ENCODE results near the gene GRHPR.

DNA sequence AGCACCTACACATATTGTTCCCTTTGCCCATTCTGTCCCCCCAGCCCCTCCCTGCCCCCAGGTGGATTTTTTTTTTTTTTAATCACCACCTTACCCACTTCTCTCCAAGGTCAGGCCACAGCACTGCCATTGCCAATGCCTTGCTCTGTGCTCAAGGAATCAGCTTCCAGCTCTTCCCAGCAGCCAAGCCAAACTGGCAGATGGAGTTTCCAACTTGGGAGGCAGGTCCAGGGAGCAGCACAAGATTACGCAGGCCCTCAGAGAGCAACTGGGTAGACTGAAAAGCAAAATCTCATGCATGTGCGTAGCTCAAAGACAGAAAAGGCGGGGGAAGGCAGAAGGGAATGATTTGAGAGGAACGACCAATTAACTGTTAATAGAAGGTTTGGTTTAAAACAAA, 15.1 kb downstream of the GRHPR start:
- no peak for TF ChIP-seq POLR2A (IDR thresholded peaks at IDR 0.05)
- TF ChIP-seq, protein P1, sequence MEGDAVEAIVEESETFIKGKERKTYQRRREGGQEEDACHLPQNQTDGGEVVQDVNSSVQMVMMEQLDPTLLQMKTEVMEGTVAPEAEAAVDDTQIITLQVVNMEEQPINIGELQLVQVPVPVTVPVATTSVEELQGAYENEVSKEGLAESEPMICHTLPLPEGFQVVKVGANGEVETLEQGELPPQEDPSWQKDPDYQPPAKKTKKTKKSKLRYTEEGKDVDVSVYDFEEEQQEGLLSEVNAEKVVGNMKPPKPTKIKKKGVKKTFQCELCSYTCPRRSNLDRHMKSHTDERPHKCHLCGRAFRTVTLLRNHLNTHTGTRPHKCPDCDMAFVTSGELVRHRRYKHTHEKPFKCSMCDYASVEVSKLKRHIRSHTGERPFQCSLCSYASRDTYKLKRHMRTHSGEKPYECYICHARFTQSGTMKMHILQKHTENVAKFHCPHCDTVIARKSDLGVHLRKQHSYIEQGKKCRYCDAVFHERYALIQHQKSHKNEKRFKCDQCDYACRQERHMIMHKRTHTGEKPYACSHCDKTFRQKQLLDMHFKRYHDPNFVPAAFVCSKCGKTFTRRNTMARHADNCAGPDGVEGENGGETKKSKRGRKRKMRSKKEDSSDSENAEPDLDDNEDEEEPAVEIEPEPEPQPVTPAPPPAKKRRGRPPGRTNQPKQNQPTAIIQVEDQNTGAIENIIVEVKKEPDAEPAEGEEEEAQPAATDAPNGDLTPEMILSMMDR (IDR thresholded peaks at IDR 0.05) = no peak
